ENCODE results near the gene CLASP1.

CLASP1 gene

DNA sequence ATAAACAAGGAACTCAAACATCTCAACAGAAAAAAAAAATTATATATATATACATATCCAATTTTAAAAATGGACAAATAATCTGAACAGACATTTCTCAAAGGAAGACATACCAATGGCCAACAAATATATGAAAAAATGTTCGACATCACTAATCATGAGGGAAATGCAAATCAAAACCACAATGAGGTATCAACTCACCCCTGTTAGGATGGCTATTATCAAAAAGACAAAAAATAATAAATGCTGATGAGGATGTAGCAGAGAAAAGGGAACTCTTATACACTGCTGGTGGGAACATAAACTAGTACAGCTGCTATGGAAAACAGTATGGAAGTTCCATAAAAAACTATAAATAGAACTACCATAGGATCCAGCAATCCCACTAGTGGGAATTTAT, 46.1 kb downstream of the CLASP1 start:
- ATAC-seq, result no peak
- no peak for TF ChIP-seq SNAI2 (CRISPR knock-in tag; IDR thresholded peaks at IDR 0.05)
- TF ChIP-seq GLIS3 (CRISPR knock-in tag; IDR thresholded peaks at IDR 0.05), result no peak
- no peak for TF ChIP-seq ZNF8 (CRISPR knock-in tag; IDR thresholded peaks at IDR 0.05)
- no peak for TF ChIP-seq RARB (CRISPR knock-in tag; IDR thresholded peaks at IDR 0.05)
- no peak for TF ChIP-seq OSR1 (CRISPR knock-in tag; IDR thresholded peaks at IDR 0.05)
- TF ChIP-seq TOX (CRISPR knock-in tag; IDR thresholded peaks at IDR 0.05; ENCODE audit: borderline replicate concordance), result no peak
- TF ChIP-seq, protein P1, sequence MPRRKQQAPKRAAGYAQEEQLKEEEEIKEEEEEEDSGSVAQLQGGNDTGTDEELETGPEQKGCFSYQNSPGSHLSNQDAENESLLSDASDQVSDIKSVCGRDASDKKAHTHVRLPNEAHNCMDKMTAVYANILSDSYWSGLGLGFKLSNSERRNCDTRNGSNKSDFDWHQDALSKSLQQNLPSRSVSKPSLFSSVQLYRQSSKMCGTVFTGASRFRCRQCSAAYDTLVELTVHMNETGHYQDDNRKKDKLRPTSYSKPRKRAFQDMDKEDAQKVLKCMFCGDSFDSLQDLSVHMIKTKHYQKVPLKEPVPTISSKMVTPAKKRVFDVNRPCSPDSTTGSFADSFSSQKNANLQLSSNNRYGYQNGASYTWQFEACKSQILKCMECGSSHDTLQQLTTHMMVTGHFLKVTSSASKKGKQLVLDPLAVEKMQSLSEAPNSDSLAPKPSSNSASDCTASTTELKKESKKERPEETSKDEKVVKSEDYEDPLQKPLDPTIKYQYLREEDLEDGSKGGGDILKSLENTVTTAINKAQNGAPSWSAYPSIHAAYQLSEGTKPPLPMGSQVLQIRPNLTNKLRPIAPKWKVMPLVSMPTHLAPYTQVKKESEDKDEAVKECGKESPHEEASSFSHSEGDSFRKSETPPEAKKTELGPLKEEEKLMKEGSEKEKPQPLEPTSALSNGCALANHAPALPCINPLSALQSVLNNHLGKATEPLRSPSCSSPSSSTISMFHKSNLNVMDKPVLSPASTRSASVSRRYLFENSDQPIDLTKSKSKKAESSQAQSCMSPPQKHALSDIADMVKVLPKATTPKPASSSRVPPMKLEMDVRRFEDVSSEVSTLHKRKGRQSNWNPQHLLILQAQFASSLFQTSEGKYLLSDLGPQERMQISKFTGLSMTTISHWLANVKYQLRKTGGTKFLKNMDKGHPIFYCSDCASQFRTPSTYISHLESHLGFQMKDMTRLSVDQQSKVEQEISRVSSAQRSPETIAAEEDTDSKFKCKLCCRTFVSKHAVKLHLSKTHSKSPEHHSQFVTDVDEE (CRISPR knock-in tag; IDR thresholded peaks at IDR 0.05), result no peak
- TF ChIP-seq CSDC2 (CRISPR knock-in tag; IDR thresholded peaks at IDR 0.05), result no peak
- TF ChIP-seq BACH2 (CRISPR knock-in tag; IDR thresholded peaks at IDR 0.05; ENCODE audit: borderline replicate concordance), result no peak
- no peak for TF ChIP-seq ZNF70 (CRISPR knock-in tag; IDR thresholded peaks at IDR 0.05)
- TF ChIP-seq, protein P2, sequence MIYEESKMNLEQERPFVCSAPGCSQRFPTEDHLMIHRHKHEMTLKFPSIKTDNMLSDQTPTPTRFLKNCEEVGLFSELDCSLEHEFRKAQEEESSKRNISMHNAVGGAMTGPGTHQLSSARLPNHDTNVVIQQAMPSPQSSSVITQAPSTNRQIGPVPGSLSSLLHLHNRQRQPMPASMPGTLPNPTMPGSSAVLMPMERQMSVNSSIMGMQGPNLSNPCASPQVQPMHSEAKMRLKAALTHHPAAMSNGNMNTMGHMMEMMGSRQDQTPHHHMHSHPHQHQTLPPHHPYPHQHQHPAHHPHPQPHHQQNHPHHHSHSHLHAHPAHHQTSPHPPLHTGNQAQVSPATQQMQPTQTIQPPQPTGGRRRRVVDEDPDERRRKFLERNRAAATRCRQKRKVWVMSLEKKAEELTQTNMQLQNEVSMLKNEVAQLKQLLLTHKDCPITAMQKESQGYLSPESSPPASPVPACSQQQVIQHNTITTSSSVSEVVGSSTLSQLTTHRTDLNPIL (CRISPR knock-in tag; IDR thresholded peaks at IDR 0.05; ENCODE audit: low read depth), result no peak
- TF ChIP-seq, protein P3, sequence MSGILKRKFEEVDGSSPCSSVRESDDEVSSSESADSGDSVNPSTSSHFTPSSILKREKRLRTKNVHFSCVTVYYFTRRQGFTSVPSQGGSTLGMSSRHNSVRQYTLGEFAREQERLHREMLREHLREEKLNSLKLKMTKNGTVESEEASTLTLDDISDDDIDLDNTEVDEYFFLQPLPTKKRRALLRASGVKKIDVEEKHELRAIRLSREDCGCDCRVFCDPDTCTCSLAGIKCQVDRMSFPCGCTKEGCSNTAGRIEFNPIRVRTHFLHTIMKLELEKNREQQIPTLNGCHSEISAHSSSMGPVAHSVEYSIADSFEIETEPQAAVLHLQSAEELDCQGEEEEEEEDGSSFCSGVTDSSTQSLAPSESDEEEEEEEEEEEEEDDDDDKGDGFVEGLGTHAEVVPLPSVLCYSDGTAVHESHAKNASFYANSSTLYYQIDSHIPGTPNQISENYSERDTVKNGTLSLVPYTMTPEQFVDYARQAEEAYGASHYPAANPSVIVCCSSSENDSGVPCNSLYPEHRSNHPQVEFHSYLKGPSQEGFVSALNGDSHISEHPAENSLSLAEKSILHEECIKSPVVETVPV (CRISPR knock-in tag; IDR thresholded peaks at IDR 0.05), result no peak
- TF ChIP-seq ZNF565 (CRISPR knock-in tag; conservative IDR thresholded peaks at IDR 0.05; ENCODE audit: low read depth), result no peak
- no peak for TF ChIP-seq ESRRG (CRISPR knock-in tag; IDR thresholded peaks at IDR 0.05)

DNA sequence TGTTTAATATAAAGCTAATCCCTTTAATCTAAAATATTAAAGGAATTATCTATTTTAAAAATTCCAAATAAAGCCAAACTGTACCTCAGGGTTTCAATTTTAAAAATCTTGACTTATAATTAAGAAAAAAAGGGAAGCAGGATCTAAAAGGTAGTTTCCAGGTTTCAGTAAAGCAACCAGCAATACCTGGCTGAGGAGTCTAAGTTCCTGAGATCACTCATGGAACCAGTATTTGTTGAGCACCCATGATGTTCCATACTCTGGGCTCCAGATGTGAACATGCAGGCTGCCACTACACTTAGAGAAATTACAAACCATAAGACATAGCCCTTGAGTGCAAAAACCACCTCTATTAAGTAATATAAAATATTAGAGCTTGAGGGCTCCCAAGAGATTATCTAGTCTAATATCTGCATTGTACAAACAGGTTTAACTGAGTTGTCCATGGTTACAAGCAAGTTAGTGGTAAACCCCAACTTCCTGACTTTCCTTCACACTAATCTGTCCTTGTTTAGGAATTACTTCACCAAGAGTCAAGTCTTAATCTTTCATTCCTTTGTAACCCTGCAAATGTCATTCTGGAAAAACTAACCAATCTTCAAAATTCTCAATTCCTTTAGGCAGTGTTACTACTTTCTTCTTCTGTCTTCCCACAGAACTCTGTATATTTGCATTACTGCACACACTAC, 49.2 kb downstream of the CLASP1 start:
- ATAC-seq, result no peak
- no peak for TF ChIP-seq ZNF70 (CRISPR knock-in tag; IDR thresholded peaks at IDR 0.05)
- TF ChIP-seq ARNTL (CRISPR knock-in tag; IDR thresholded peaks at IDR 0.05; ENCODE audit: borderline replicate concordance, low read depth), result no peak

DNA sequence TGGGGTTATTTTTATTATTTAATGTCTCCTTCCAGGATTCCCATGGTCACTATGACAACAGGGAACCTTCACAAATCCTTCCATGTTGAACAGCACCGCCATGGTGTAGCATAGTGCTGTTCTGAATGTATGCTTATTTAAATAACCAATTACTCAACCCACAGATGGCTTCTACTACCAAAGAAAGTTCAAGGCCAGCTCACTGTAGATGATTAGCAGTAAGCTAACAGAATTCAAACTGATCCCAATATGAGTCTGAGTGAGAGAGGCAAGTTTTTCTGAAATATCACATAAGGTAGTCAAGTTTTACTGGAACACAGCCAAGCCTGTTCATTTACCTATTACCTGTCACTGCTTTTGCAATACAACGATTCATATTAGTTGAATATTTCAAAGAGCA, 51.2 kb downstream of the CLASP1 start:
- no peak for TF ChIP-seq GLIS3 (CRISPR knock-in tag; IDR thresholded peaks at IDR 0.05)
- no peak for TF ChIP-seq BACH2 (CRISPR knock-in tag; IDR thresholded peaks at IDR 0.05; ENCODE audit: borderline replicate concordance)
- no peak for TF ChIP-seq OSR1 (CRISPR knock-in tag; IDR thresholded peaks at IDR 0.05)
- TF ChIP-seq ZFP3 (CRISPR knock-in tag; IDR thresholded peaks at IDR 0.05), result no peak
- TF ChIP-seq TOX (CRISPR knock-in tag; IDR thresholded peaks at IDR 0.05; ENCODE audit: borderline replicate concordance), result no peak
- TF ChIP-seq ZNF8 (CRISPR knock-in tag; IDR thresholded peaks at IDR 0.05), result no peak
- TF ChIP-seq ZC3H10 (CRISPR knock-in tag; IDR thresholded peaks at IDR 0.05), result no peak
- TF ChIP-seq SNAI2 (CRISPR knock-in tag; IDR thresholded peaks at IDR 0.05), result no peak
- TF ChIP-seq ARNTL (CRISPR knock-in tag; IDR thresholded peaks at IDR 0.05; ENCODE audit: borderline replicate concordance, low read depth), result no peak
- no peak for TF ChIP-seq RARB (CRISPR knock-in tag; IDR thresholded peaks at IDR 0.05)
- TF ChIP-seq, protein P1 (CRISPR knock-in tag; IDR thresholded peaks at IDR 0.05), result no peak
- no peak for TF ChIP-seq ISL1 (CRISPR knock-in tag; IDR thresholded peaks at IDR 0.05)
- TF ChIP-seq CSDC2 (CRISPR knock-in tag; IDR thresholded peaks at IDR 0.05), result no peak
- TF ChIP-seq PPARA (CRISPR knock-in tag; IDR thresholded peaks at IDR 0.05; ENCODE audit: borderline replicate concordance), result no peak
- TF ChIP-seq, protein P4, sequence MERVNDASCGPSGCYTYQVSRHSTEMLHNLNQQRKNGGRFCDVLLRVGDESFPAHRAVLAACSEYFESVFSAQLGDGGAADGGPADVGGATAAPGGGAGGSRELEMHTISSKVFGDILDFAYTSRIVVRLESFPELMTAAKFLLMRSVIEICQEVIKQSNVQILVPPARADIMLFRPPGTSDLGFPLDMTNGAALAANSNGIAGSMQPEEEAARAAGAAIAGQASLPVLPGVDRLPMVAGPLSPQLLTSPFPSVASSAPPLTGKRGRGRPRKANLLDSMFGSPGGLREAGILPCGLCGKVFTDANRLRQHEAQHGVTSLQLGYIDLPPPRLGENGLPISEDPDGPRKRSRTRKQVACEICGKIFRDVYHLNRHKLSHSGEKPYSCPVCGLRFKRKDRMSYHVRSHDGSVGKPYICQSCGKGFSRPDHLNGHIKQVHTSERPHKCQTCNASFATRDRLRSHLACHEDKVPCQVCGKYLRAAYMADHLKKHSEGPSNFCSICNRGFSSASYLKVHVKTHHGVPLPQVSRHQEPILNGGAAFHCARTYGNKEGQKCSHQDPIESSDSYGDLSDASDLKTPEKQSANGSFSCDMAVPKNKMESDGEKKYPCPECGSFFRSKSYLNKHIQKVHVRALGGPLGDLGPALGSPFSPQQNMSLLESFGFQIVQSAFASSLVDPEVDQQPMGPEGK (CRISPR knock-in tag; IDR thresholded peaks at IDR 0.05; ENCODE audit: borderline replicate concordance), result no peak
- no peak for TF ChIP-seq ZNF565 (CRISPR knock-in tag; conservative IDR thresholded peaks at IDR 0.05; ENCODE audit: low read depth)
- no peak for TF ChIP-seq ZFP30 (CRISPR knock-in tag; IDR thresholded peaks at IDR 0.05)
- no peak for ATAC-seq

All from SK-N-SH treated with all-trans-retinoic acid at 6 μM for 48 hours (cell line).